GM11168 (cell line): ENCODE data around the gene ANKH.

Source experiments
- in situ Hi-C: fragments of 300-500 bp; cut with MboI; formaldehyde crosslinking; loops from one replicate; pipeline ENCODE4 v1.12.0; 2022; ENCODE audit warnings: low sequenced_read_pairs; ENCODE audit not compliant: unreplicated experiment

ANKH gene

GRCh38 chr5:14744296-14745187, 127.0 kb downstream of the ANKH start:
- in situ Hi-C loops, result no loop called here

- in situ Hi-C loops, result no loop called here
These were observed 127.8 kb downstream of the ANKH start for GRCh38 chr5:14743601-14744295.

GRCh38 chr5:14742498-14742897, 129.1 kb downstream of the ANKH start:
- in situ Hi-C loops, result no loop called here

GRCh38 chr5:14741801-14742440, 129.7 kb downstream of the ANKH start:
- in situ Hi-C loops, result no loop called here

- in situ Hi-C loops, result no loop called here
These were observed 130.4 kb downstream of the ANKH start for GRCh38 chr5:14741131-14741530.

GRCh38 chr5:14739981-14740380, 131.6 kb downstream of the ANKH start:
- in situ Hi-C loops, result no loop called here

- in situ Hi-C loops, result no loop called here
These were observed 132.0 kb downstream of the ANKH start for GRCh38 chr5:14739538-14739937.

GRCh38 chr5:14738050-14738449, 133.5 kb downstream of the ANKH start:
- in situ Hi-C loops, result no loop called here

- in situ Hi-C loops, result no loop called here
These were observed 134.3 kb downstream of the ANKH start for GRCh38 chr5:14737291-14737690.

- in situ Hi-C loops, result no loop called here
These were observed 135.6 kb downstream of the ANKH start for GRCh38 chr5:14735944-14736343.

- in situ Hi-C loops, result no loop called here
These were observed 137.2 kb downstream of the ANKH start for GRCh38 chr5:14734396-14734795.

- in situ Hi-C loops, result no loop called here
These were observed 137.9 kb downstream of the ANKH start for GRCh38 chr5:14733661-14734060.

- in situ Hi-C loops, result no loop called here
These were observed 138.6 kb downstream of the ANKH start for GRCh38 chr5:14732991-14733390.

GRCh38 chr5:14730881-14731280, 140.7 kb downstream of the ANKH start:
- in situ Hi-C loops, result no loop called here

GRCh38 chr5:14730466-14730865, 141.1 kb downstream of the ANKH start:
- in situ Hi-C loops, result no loop called here

- in situ Hi-C loops, result no loop called here
These were observed 141.9 kb downstream of the ANKH start for GRCh38 chr5:14729448-14730385.

GRCh38 chr5:14728459-14728938, 143.1 kb downstream of the ANKH start:
- in situ Hi-C loops, result no loop called here

- in situ Hi-C loops, result no loop called here
These were observed 143.6 kb downstream of the ANKH start for GRCh38 chr5:14727928-14728458.

GRCh38 chr5:14727428-14727865, 144.1 kb downstream of the ANKH start:
- in situ Hi-C loops, result no loop called here
